Measurements from ENCODE around the gene LRMDA. TPM values are rescaled to one million over a fixed set of nuclear protein-coding genes. Genes with fewer than 3 reads are reported as not detected.

The LRMDA gene
- total RNA-seq, 1 experiment from 2014 or later = 4.8 TPM

DNA sequence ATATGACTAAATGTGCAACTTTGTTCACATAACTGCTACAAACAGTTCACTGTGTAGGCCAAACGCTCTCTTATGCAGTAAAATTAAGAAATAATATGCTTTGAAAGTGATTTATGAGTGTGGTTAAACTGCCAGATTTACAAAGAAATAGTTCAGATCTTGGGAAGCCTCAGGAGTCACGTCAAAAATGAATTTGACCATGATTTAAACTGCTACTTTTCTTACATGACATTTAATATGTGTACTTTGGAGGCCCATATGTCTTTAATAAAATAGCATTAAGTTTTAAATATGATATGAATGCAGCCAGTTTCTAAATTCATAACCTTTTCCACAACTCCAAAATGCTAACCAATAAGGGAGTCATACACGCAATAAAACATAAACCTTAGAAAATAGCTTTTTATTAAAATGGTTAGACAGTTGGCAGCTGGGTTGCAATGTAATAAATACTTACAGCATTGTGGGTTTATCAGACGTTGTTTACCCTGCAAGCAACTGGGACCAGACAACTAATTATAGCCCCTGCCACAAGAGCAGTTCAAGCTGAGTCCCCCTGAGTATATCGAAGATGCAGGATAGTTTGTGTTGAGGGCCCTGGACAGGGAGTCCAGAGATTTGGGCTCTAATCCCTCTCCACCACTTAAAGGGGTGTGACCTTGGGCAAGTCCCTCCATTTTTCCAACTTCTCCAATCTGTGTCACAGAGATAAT is 640.4 kb downstream of the LRMDA start:
- H3K9ac ChIP-seq (ENCODE audit: low read length) = no peak overlapping the region
- no TSS peak for BruUV-seq (replicated peaks)
- intact Hi-C loops (cut with micrococcal nuclease) = no loop called here
- CTCF ChIA-PET = no interaction called here
- H3K4me1 ChIP-seq (ENCODE audit: control insufficient read depth in 1 of 2, insufficient read depth in 2 of 2, low read length in 2 of 2) = peaks cover 0 to 5% of the 10 kb centered on the region in 2 experiments; a peak in 1 of 4 replicates
- H3K9me2 ChIP-seq (ENCODE audit: insufficient read depth) = no peaks in the 10 kb centered on the region
- no peaks in the 10 kb centered on the region for H3K9me3 ChIP-seq (ENCODE audit: control insufficient read depth in 1 of 2, insufficient read depth in 1 of 2, low read depth in 1 of 2, low read length in 2 of 2)
- POLR2A ChIA-PET = no interaction called here
- RAD21 ChIA-PET (ENCODE audit: low non-redundant PET in 1 of 2, low total read pairs in 2 of 2, uncharacterized antibody in 2 of 2, unreplicated experiment in 2 of 2) = no interaction called here
- H4K20me1 ChIP-seq (ENCODE audit: insufficient read depth) = no peaks in the 10 kb centered on the region
- H3K36me3 ChIP-seq (ENCODE audit: control insufficient read depth in 1 of 2, insufficient read depth in 2 of 2, low read length in 2 of 2) = no peaks in the 10 kb centered on the region
- no peak overlapping the region for H3K27ac ChIP-seq (ENCODE audit: low read depth, low read length)
- no peaks in the 10 kb centered on the region for H3K79me2 ChIP-seq (ENCODE audit: insufficient read depth, low read length)
- no peak for DNase-seq (ENCODE audit: low read depth, low spot score)
- ATAC-seq = no peak
- H3K4me2 ChIP-seq (ENCODE audit: low read length) = no peak overlapping the region
- H3K4me3 ChIP-seq (replicated peaks in 1 of 2; ENCODE audit: low read depth in 1 of 2, low read length in 2 of 2) = no peak overlapping the region
- H2AFZ ChIP-seq (ENCODE audit: low read depth, low read length, poor library complexity, severe bottlenecking) = no peak overlapping the region
- H3K27me3 ChIP-seq (ENCODE audit: insufficient read depth, low read length) = no peaks in the 10 kb centered on the region
- TF ChIP-seq EZH2phosphoT487 (IDR thresholded peaks at IDR 0.05; ENCODE audit: borderline replicate concordance) = no peak
- TF ChIP-seq TCF7L2 (IDR thresholded peaks at IDR 0.05; ENCODE audit: borderline replicate concordance, extremely low read depth, insufficient read depth, insufficient read length) = no peak
- no peak for TF ChIP-seq CEBPB (IDR thresholded peaks at IDR 0.05; ENCODE audit: low read depth)
- TF ChIP-seq POLR2AphosphoS5 (IDR thresholded peaks at IDR 0.05; ENCODE audit: low read depth, low read length) = no peak
- no peak for TF ChIP-seq ZNF274 (IDR thresholded peaks at IDR 0.05; ENCODE audit: low read depth, low read length)
- TF ChIP-seq, protein P1, sequence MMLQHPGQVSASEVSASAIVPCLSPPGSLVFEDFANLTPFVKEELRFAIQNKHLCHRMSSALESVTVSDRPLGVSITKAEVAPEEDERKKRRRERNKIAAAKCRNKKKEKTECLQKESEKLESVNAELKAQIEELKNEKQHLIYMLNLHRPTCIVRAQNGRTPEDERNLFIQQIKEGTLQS (IDR thresholded peaks at IDR 0.05) = no peak
- TF ChIP-seq JUND (IDR thresholded peaks at IDR 0.05) = no peak

DNA sequence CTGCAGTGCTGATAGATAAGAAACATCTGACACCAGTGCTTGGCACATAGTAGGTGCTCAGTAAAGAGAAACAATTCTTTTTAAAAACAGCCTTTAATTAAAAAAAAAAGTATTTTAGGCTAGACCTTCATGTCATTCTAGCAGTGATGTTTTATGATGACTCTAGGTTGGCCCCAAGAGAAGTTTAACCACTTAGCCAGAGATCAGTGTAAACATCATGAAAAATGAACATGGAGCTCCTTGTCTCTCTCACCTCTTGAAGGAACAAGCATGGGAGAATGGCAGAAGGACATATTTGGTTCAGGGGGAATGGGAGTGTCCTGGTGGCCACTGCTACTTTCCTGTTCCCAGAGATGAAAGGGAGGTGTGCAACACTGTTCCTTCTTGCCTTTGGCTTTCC is 641.0 kb downstream of the LRMDA start:
- H3K27me3 ChIP-seq (ENCODE audit: insufficient read depth, low read length) = no peaks in the 10 kb centered on the region
- no peak overlapping the region for H2AFZ ChIP-seq (ENCODE audit: low read depth, low read length, poor library complexity, severe bottlenecking)
- no peak overlapping the region for H3K4me2 ChIP-seq (ENCODE audit: low read length)
- ATAC-seq = no peak
- no peaks in the 10 kb centered on the region for H3K9me3 ChIP-seq (ENCODE audit: control insufficient read depth in 1 of 2, insufficient read depth in 1 of 2, low read depth in 1 of 2, low read length in 2 of 2)
- BruUV-seq (replicated peaks) = no TSS peak
- ChIA-PET CTCF (no interaction called here), RAD21 (ENCODE audit: low non-redundant PET in 1 of 2, low total read pairs in 2 of 2, uncharacterized antibody in 2 of 2, unreplicated experiment in 2 of 2) (no interaction called here), POLR2A (no interaction called here)
- H3K27ac ChIP-seq (ENCODE audit: low read depth, low read length) = no peak overlapping the region
- intact Hi-C loops (cut with micrococcal nuclease) = no loop called here
- no peak overlapping the region for H3K4me3 ChIP-seq (replicated peaks in 1 of 2; ENCODE audit: low read depth in 1 of 2, low read length in 2 of 2)
- peaks cover 0 to 5% of the 10 kb centered on the region in 2 experiments; a peak in 1 of 4 replicates for H3K4me1 ChIP-seq (ENCODE audit: control insufficient read depth in 1 of 2, insufficient read depth in 2 of 2, low read length in 2 of 2)
- no peak overlapping the region for H3K9ac ChIP-seq (ENCODE audit: low read length)
- no peaks in the 10 kb centered on the region for H3K9me2 ChIP-seq (ENCODE audit: insufficient read depth)
- no peaks in the 10 kb centered on the region for H4K20me1 ChIP-seq (ENCODE audit: insufficient read depth)
- no peaks in the 10 kb centered on the region for H3K36me3 ChIP-seq (ENCODE audit: control insufficient read depth in 1 of 2, insufficient read depth in 2 of 2, low read length in 2 of 2)
- TF ChIP-seq EGR1 (IDR thresholded peaks at IDR 0.05; ENCODE audit: low read depth) = no peak
- TF ChIP-seq YY1 (IDR thresholded peaks at IDR 0.05; ENCODE audit: extremely low read depth, insufficient replicate concordance, low read depth, low read length) = no peak
- H3K79me2 ChIP-seq (ENCODE audit: insufficient read depth, low read length) = no peaks in the 10 kb centered on the region
- no peak for DNase-seq (ENCODE audit: low read depth, low spot score)

All from HCT116 (cell line).